ENCODE results near the gene TAS2R50.

DNA sequence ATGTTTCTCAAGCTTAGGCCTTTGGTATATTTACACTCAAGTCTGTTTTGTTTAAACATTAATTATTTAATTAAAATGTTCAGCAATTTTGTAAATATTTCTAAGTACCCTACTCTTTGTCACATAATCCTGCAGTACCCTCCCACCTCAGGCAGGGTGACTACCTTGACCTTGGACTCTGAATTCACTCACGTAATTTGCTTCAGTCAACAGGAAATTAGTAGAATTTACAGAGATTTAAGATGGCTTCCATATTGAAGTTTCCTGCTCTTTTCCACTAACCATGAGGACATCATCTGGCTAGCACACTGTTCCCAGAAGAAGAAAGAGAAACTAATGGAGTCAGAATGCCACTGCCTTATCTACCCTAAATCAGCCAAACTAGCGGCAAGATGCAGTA, 36.7 kb upstream of the TAS2R50 start:
- TF ChIP-seq, protein P1, sequence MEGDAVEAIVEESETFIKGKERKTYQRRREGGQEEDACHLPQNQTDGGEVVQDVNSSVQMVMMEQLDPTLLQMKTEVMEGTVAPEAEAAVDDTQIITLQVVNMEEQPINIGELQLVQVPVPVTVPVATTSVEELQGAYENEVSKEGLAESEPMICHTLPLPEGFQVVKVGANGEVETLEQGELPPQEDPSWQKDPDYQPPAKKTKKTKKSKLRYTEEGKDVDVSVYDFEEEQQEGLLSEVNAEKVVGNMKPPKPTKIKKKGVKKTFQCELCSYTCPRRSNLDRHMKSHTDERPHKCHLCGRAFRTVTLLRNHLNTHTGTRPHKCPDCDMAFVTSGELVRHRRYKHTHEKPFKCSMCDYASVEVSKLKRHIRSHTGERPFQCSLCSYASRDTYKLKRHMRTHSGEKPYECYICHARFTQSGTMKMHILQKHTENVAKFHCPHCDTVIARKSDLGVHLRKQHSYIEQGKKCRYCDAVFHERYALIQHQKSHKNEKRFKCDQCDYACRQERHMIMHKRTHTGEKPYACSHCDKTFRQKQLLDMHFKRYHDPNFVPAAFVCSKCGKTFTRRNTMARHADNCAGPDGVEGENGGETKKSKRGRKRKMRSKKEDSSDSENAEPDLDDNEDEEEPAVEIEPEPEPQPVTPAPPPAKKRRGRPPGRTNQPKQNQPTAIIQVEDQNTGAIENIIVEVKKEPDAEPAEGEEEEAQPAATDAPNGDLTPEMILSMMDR (IDR thresholded peaks at IDR 0.05) = no peak
- no peak for TF ChIP-seq POLR2AphosphoS5 (IDR thresholded peaks at IDR 0.05)
